Left cardiac atrium (tissue), 4 donors: ENCODE data around the gene ITGB7. TPM values are rescaled to one million over a fixed set of nuclear protein-coding genes. Genes with fewer than 3 reads are reported as not detected.
"Not testable (repeated sequence)": the region's sequence is repeated elsewhere in the genome, so short reads cannot be mapped to it uniquely, and the experiment has no call there.

ENCODE experiments used
- ATAC-seq, 2 donors: fragments of 200-7000 bp; cut with Tn5 transposase; one replicate each; pipeline ENCODE4 v1.9.1; 2020; ENCODE audit warnings: mild to moderate bottlenecking in 2 of 2, moderate library complexity in 2 of 2
- DNase-seq: peaks from one replicate; pipeline ENCODE4 v3.0.0-alpha.2; 2020
- intact Hi-C, 2 donors: fragments of 100-400 bp; cut with DNase I; formaldehyde crosslinking; loops; one replicate each; pipeline versions ENCODE4 v1.14.1 to v1.15.1; 2022 to 2023
- total RNA-seq, 2 donors: library from RNA; stranded (reverse); fragmentation: NEBNext Ultra II Directional; extraction: Animal tissue kit (Norgen Biotek cat#: 25700); gene quantifications; one replicate each; pipeline ENCODE4 v1.2.1, GENCODE V29; 2021
- donor health status: DM: no; HTN: yes; CAD: no.
- donor health status: DM: no; HTN: yes; CAD: no; lungs with severe emphysema.
- donor health status: DM: yes; HTN: yes; CAD: no.
- donor health status: Dilated cardiomyopathy.

ITGB7 gene
- total RNA-seq, 2 donors from 2014 or later, result 0.81 to 2.1 TPM

DNA sequence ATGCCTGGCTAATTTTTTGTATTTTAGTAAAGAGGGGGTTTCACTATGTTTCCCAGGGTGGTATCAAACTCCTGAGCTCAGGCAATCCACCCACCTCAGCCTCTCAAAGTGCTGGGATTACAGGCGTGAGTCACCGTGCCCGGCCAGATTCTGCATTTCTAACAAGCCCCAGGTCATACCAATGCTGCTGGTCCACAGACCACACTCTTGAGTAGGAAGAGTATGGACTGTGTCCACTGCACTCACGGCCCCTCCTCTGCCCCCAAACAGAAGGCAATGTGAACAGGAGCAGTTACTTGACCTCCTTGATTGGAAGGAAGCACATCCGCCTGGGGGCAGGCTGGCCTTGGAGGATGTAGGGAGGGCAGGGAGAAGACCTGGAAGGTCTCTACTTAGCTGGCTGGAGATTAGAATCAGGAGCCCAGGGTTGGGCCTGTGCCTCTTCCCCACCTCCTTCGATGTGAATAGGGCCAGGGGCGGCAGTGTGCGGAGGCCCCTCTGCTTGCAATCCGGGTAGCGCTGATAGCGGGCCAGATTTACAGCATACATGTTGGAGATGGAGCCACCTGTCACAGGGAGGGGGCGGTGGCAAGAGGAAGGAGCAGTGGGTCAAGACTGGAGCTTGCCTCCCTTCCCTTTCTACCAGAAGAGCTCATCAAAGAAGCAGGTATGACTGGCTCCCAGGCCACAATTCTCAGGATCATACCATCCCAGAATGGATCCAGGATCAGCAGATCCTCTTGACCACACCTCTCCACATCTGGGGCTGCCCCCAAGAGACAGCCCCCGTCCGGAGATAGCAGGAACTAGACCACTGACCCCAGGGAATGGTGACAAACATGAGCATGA, 36.0 kb downstream of the ITGB7 start:
- ATAC-seq (no peak), DNase-seq (no peak)
- intact Hi-C loops, result no loop called here

DNA sequence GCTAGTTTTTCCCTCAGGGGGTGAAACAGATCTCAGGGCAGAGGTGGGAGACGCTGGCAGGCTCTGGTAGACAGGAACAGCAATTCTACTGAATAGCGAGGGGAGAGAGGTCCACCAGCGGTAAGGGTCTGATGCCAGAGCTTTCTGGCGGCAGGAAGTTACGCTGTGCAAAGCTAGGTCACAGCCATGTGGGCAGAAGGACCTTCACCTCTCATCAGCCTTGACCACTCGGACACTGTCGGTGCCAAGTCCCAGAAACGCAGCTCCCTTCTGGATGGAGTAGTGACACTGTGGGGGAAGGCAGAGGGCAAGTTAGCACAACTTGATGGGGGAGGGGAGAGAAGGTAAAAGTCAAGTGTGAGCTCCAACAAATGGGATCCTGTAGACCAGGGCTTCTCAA, 36.8 kb downstream of the ITGB7 start:
- intact Hi-C loops, result no loop called here
- ATAC-seq (no peak), DNase-seq (no peak)

DNA sequence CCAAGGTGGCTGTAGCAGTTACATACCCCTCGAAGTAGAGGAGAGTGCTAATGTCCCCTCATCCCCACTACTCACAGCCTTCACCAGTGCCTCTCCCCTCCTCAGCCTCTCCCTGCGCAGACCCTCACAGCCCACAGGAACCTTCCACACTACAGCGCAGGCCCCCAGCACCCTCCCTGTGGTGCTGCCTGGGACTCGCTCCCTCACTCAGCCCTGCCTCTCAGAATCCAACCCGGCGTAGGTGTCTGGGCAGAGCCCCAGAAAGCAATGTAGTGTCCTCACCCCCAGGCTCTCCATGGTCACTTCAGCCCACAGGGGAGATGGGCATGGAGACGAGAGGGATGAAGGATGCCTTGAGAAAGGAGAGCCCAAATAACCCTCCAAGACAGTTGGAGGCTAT, 37.4 kb downstream of the ITGB7 start:
- intact Hi-C loops, result no loop called here
- no peak for DNase-seq
- ATAC-seq, result no peak

DNA sequence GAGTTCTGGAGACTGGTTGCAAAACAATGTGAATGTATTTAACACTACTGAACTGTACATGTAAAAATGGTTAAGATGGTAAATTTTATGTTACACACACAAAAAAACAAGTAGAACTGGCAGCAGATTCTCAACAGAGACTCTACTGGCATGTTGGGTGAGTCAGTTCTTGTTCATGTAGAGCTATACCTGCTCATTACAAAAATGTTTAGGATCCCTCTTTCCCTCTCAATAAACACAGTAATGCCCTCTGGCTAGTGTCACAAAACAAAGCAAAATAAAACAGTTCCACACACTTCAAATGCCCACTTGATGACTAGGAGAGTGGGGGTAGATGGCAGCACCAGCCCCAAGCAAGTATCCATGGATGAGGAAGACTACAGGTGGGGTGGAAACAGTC, 40.2 kb downstream of the ITGB7 start:
- intact Hi-C loops, result no loop called here
- no peak for ATAC-seq
- no peak for DNase-seq

DNA sequence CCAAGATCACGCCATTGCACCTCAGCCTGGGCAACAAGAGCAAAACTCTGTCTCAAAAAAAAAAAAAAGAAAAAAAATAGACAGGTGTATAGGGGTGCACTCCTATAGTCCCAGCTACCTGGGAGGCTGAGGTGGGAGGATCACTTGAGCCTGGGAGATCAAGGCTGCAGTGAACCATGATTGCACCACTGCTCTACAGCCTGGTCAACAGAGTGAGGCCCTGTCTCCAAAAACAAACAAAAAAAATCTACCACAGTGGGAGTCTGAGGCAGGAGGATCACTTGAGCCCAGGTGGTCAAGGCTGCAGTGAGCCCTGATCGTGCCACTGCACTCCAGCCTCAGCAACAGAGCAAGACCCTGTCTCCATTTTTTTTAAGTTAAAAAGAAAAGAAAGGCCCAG, 44.0 kb downstream of the ITGB7 start:
- ATAC-seq, DNase-seq, intact Hi-C loops: not testable (repeated sequence)

DNA sequence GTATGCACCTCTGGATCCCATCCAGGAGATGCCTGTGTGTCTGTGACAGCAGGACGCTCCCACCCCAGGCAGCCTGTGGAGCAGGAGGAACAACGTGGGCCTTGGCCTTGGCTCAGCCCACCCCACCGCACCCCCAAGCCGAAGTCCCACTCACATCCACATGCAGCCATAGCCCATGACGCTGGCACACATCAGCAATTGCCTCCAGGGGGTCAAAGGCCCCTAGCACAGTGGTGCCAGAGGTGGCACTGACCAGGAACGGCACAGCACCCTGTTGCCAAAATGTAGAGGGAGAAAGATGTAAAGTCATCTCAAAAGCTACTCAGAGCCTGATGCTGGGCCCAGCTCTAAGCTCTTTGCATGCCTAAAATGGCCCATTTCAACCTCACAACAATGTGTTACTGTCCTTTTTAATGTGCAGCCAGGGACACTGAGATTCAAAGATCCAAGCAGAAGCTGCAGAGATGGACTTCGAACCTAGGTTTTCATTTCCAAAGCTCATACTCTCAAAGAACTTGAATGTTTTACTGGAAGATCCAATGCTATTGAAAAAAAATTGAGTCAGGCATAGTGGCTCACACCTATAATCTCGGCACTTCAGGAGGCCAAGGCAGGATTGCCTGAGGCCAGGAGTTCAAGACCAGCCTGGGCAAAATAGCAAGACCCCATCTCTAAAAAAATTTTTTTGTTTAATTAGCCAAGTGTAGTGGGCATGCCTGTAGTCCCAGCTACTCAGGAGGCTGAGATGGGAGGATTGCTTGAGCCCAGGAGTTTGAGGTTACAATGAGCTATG, 45.7 kb downstream of the ITGB7 start:
- intact Hi-C loops, result no loop called here
- ATAC-seq, result no peak
- DNase-seq, result no peak

DNA sequence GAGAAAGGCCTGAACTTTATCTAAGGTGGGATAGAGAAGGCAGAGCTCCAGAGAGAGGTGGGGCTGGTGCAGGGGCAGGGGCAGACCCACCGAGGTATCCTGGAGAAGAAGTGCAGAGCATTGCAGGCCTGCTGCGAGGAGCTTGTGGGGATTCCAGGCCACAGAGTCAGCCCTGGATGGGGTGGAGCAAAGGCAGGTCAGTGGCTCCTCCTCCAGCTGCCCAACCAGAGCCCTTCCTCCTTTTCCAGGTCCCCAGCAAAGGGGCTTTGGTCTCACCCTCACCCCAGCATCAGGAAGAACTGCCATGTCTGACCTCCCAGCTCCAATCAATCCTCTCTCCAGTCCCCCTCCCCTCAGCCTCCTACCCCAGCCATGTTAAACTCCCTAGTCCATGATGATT, 46.4 kb downstream of the ITGB7 start:
- no peak for DNase-seq
- intact Hi-C loops, result no loop called here
- ATAC-seq, result no peak

DNA sequence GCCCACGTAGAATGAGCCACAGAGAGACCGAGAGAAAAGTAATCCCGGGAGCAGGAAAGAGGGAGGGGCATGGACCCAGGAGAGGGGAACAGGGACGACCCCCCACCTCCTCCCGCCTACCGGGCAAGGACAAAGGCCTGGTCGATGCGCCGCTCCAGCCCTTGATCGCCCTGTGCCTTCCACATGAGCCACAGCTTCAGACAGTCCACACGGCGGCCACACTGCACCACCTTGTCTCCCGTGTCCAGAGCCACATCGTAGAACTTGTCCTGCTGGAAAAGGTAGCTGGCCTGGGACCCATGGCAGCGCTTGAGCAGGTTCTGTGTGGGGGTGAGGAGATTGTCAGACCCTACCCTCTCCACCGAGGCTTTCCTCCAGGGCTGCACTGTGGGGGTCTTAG, 47.1 kb downstream of the ITGB7 start:
- intact Hi-C loops, result loop anchor here (2.0 to 5.0 kb wide), 2 partner anchors 37 kb away; no protein-coding TSS in a partner anchor
- DNase-seq, result no peak
- peak in 1 of 2 donors; percentile 25 for ATAC-seq

DNA sequence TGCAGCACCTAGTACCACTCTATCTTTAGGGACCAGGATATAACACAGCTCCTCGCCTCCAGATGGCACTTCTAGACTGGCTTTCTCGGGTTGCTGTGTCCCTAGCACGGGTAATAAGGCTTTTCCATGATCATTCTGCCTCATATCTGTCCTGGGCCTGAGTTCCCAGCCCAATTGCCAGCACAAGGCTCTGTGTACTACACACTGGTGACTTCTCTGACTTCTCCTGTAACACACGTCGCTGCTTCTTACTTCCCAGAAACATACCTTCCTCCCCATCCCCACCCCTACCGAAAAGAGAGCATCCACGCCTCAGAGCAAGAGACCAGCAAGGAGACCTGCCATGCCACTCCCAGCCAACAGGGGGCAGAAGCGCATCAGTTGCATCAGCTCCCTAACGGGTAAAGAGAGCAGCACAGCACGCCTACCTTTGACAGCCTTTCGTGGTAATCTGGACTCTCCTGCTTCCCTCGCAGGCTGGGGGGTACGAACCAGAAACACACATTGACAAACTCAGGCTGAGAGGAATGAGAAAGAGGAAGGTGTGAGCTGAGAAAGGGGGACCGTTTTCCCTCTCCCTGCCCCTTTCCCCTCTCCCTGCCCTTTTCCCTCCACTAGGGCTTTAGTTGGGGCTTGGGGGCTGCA, 47.7 kb downstream of the ITGB7 start:
- intact Hi-C loops, result loop anchor here (2.0 to 5.0 kb wide), 2 partner anchors 37 to 38 kb away; no protein-coding TSS in a partner anchor
- DNase-seq, result peak; percentile 84

DNA sequence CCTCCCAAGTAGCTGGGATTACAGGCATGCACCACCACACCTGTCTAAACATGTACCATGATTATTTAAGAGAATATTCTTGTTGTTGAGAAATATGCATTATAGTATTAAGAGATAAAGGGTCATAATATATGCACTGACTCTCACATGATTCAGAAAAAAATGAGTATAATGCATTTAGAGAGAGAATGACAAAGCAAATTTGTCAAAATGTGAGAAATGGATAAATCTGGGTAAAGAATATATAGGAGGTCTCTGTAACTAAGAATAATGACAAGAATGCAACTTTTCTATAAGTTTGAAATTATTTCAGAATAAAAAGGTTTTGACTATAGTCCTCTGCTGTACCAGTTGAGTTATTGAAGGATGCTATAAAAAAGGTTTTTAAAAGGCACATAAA, 54.7 kb downstream of the ITGB7 start:
- intact Hi-C loops, result no loop called here
- DNase-seq (no peak), ATAC-seq (no peak)

More for the DNA sequence above, 47.7 kb downstream of the ITGB7 start:
- ATAC-seq, result peak; percentile 88 to 91

DNA sequence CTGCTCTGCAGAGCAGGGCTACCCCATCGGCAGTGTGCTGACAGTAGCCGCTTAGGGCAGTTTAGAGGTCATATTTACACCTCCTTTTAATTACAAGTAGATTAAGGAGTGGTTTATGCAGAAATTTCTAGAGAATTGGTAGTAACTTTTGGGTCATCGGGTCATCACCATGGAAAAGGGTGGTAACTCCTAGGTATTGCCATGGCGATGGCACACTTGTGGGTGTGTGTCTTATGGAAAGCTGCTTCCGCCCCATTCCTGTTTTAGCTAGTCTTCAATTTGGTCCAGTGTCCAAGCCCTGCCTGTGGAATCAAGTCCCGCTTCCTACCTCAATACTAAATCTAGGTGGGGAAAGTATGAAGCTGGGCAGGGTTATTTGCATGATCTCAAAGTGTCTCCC, 56.0 kb downstream of the ITGB7 start:
- no peak for DNase-seq
- intact Hi-C loops, result no loop called here

DNA sequence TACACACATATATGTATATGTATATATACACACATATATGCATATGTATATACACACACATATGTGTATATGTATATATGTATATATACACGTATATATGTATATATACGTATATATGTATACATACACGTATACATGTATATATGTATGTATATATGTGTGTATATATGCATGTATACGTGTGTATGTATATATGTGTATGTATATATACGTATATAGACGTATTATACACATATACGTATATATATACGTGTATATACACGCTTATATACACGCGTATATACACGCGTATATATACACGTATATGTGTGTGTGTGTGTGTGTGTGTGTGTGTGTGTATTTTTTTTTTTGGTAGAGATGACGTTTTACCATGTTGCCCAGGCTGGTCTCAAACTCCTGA, 59.4 kb downstream of the ITGB7 start:
- intact Hi-C loops, result no loop called here
- DNase-seq (no peak), ATAC-seq (no peak)

More for the DNA sequence above, 56.0 kb downstream of the ITGB7 start:
- ATAC-seq, result no peak

DNA sequence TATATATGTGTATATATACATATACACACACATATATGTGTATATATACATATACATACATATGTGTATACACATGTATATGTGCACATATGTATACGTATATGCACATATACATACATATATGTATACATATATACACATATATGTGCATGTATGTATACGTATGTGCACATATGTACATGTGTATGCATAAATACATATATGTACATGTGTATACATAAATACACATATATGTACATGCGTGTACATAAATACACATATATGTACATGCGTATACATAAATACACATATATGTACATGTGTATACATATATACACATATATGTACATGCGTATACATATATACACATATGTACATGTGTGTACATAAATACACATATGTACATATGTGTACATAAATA, 59.9 kb downstream of the ITGB7 start:
- no peak for DNase-seq
- no peak for ATAC-seq
- intact Hi-C loops, result no loop called here

DNA sequence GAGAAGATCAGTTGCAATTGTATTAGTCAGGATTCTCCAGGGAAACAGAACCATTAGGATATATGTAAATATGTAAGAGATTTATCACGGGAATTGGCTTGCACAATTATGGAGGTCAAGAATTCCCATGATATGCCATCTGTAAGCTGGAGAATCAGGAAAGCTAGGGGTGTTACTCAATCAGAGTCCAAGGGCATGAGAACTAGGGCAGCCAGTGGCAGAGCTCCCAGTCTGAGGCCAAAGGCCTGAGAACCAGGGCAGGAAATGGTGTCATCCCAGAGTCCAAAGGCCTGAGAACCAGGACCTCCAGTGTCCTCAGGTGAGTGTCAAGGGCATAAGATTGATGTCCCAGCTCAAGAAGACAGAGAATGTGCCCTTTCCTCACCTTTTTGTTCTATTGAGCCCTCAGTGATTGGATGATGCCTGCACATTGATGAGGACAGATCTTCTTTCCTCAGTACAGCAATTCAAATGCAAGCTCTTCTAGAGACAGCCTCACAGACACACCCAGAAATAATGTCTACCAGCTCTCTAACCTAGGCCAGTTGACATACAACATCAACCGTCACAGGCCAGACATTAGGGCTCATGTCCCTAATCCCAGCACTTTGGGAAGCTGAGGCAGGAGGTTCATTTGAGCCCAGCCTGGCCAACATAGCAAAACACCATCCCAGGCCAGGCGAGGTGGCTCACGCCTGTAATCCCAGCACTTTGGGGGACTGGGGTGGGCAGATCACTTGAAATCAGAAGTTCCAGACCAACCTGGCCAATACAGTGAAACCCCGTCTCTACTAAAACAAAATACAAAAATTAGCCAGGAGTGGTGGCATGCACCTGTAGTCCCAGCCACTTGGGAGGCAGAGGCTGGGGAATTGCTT, 61.4 kb downstream of the ITGB7 start:
- intact Hi-C loops, result no loop called here
- DNase-seq, result no peak
- ATAC-seq, result no peak

DNA sequence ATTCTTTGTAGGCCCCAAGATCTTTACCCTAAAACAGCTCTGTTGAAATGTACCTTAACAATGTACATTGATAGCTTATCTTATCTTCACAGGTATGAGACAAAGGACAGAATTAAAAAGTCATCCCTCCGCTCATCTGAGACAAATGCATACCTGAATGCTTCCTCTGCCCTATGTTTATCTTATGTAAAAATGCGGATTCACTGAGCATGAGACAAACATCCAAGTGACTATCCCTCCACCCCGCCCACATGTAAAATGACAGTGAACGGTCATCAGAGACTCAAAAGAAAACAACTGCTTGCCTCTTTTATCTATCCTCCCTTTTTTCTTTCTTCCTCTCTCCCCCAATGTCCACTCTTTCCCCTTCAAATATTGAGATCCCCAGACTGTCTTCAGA, 63.7 kb downstream of the ITGB7 start:
- intact Hi-C loops, result no loop called here
- DNase-seq (no peak), ATAC-seq (no peak)
